ENCODE data around the gene PGRMC2.

Gene PGRMC2

DNA sequence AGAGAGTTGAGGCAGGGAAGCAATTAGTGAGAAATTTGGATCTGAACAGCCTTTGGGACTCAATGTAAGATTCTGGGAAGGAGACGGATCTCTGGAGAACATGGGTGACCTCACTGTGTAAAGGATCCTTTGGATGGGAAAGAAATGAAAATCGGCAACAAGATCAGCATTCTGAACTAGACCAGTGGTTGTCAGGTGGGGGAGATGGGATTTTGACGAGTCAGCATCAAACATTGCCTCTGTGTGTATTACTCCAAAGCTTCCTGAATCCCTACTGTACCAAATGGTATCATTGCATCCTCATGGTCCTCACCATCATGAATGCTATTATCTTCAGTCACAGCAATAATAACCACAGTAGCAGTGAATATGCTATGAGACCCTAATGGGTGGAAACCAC lies 52.8 kb downstream of the PGRMC2 start:
- H3K4me3 Mint-ChIP-seq = no peak overlapping the region
- no peaks in the 10 kb centered on the region for H3K27me3 Mint-ChIP-seq (ENCODE audit: low read depth)
- no peak overlapping the region for H3K27ac Mint-ChIP-seq
- no peaks in the 10 kb centered on the region for H3K4me1 Mint-ChIP-seq (ENCODE audit: low read depth)
- H3K9me3 Mint-ChIP-seq = no peaks in the 10 kb centered on the region
- H3K36me3 Mint-ChIP-seq (ENCODE audit: low read depth) = no peaks in the 10 kb centered on the region

DNA sequence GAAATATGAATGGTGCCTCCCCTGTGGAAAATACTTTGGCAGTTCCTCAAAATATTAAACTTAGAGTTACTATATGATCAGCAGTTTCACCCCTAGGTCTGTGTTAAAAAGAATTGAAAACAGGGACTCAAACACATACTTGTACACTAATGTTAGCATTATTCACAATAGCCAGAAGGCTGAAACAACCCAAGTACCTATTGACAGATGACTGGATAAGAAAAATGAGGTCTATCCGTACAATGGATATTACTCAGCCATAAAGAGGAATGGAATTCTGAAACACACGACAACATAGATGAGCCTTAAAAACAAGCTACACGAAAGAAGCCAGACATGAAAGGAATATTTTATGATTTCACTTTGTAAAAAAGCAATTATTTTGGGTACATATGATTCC lies 54.9 kb downstream of the PGRMC2 start:
- Mint-ChIP-seq H3K4me1 (ENCODE audit: low read depth) (no peaks in the 10 kb centered on the region), H3K9me3 (no peaks in the 10 kb centered on the region), H3K4me3 (no peak overlapping the region), H3K27me3 (ENCODE audit: low read depth) (no peaks in the 10 kb centered on the region), H3K36me3 (ENCODE audit: low read depth) (no peaks in the 10 kb centered on the region), H3K27ac (no peak overlapping the region)

- H3K36me3 Mint-ChIP-seq (ENCODE audit: low read depth) = no peaks in the 10 kb centered on the region
- H3K9me3 Mint-ChIP-seq = no peaks in the 10 kb centered on the region
- H3K27ac Mint-ChIP-seq = no peak overlapping the region
- no peaks in the 10 kb centered on the region for H3K4me1 Mint-ChIP-seq (ENCODE audit: low read depth)
- H3K4me3 Mint-ChIP-seq = no peak overlapping the region
- H3K27me3 Mint-ChIP-seq (ENCODE audit: low read depth) = peaks cover 4% of the 10 kb centered on the region
Measured at GRCh38 chr4:128228845-128229795, 58.5 kb downstream of the PGRMC2 start.

GRCh38 chr4:128227991-128228571 lies 59.5 kb downstream of the PGRMC2 start:
- H3K36me3 Mint-ChIP-seq (ENCODE audit: low read depth) = no peaks in the 10 kb centered on the region
- H3K9me3 Mint-ChIP-seq = no peaks in the 10 kb centered on the region
- no peak overlapping the region for H3K27ac Mint-ChIP-seq
- no peaks in the 10 kb centered on the region for H3K4me1 Mint-ChIP-seq (ENCODE audit: low read depth)
- no peak overlapping the region for H3K4me3 Mint-ChIP-seq
- peaks cover 4% of the 10 kb centered on the region for H3K27me3 Mint-ChIP-seq (ENCODE audit: low read depth)

DNA sequence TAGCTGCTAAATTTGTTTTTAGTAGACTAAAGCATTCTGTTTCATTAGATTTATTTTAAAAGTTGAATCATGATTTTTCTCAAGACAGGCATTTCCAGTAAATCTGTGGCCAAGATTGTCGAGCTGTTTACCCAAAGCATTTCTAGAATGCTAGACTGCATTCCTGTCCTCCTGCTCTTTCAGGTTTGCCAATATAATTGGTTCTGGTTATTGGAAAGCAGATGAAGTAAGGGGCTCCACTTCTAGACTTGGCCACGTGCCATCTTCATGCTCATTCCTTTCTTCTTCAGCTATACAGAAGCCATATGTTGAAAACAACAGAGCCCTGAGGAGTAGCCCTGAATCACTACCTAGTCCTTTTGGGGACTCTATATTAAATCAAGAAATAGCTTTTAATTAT lies 62.5 kb downstream of the PGRMC2 start:
- no peaks in the 10 kb centered on the region for H3K9me3 Mint-ChIP-seq
- peaks cover 4% of the 10 kb centered on the region for H3K27me3 Mint-ChIP-seq (ENCODE audit: low read depth)
- no peak overlapping the region for H3K27ac Mint-ChIP-seq
- H3K4me3 Mint-ChIP-seq = no peak overlapping the region
- H3K36me3 Mint-ChIP-seq (ENCODE audit: low read depth) = no peaks in the 10 kb centered on the region
- no peaks in the 10 kb centered on the region for H3K4me1 Mint-ChIP-seq (ENCODE audit: low read depth)

- no peaks in the 10 kb centered on the region for H3K36me3 Mint-ChIP-seq (ENCODE audit: low read depth)
- peaks cover 4% of the 10 kb centered on the region for H3K27me3 Mint-ChIP-seq (ENCODE audit: low read depth)
- H3K27ac Mint-ChIP-seq = no peak overlapping the region
Measured at GRCh38 chr4:128221586-128221985, 66.0 kb downstream of the PGRMC2 start.

GRCh38 chr4:128220286-128221235 lies 67.1 kb downstream of the PGRMC2 start:
- Mint-ChIP-seq H3K4me3 (no peak overlapping the region), H3K27ac (no peak overlapping the region), H3K27me3 (ENCODE audit: low read depth) (no peaks in the 10 kb centered on the region)

More at GRCh38 chr4:128221586-128221985, 66.0 kb downstream of the PGRMC2 start:
- H3K4me3 Mint-ChIP-seq = no peak overlapping the region
- no peaks in the 10 kb centered on the region for H3K4me1 Mint-ChIP-seq (ENCODE audit: low read depth)
- no peaks in the 10 kb centered on the region for H3K9me3 Mint-ChIP-seq

More at GRCh38 chr4:128220286-128221235, 67.1 kb downstream of the PGRMC2 start:
- Mint-ChIP-seq H3K9me3 (no peaks in the 10 kb centered on the region), H3K36me3 (ENCODE audit: low read depth) (no peaks in the 10 kb centered on the region), H3K4me1 (ENCODE audit: low read depth) (no peaks in the 10 kb centered on the region)
